ENCODE results near the gene MAN1A2. TPM values are rescaled to one million over a fixed set of nuclear protein-coding genes. Genes with fewer than 3 reads are reported as not detected.

Gene MAN1A2
- polyA plus RNA-seq, 1 experiment: 40.7 TPM

DNA sequence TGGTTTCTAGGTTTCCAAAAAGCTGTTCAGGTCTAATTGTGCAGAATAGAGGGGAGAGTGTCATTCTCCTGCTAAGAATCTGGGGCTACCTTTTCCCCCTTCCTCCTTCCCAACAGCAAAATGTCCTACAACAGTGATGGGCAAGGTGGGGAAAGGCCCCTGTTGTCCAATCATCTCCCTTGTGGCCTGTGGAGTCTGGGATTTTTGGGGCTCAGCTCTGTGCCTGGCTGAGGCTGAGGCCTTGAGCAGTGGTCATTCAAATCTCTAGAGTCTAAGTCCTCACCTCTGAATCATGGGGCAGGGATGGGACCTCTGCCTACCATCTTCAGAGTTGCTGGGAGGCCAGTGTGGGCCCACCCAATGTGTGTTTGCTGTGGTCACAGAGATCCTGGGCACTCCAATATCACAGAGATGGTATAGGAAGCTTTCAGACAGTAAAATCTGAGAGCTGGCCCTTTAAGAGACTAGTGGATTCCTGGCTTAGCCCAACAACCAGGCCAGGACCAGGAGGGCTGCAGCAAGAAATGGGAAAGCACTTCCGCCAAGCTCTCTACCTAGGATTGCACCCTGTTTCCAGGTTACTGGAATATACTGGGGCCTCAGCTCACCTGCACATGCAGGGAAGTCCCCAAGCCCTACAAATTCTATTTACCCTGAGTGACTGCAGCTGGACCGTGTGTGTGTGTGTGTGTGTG, 210.1 kb downstream of the MAN1A2 start:
- no peaks in the 10 kb centered on the region; the same call in 1 of the 2 replicates for H3K9me3 ChIP-seq (ENCODE audit: control insufficient read depth, insufficient read depth, low read length)
- H3K4me3 ChIP-seq (ENCODE audit: low read depth, low read length): no peak overlapping the region
- POLR2A ChIA-PET: no interaction called here
- no peak overlapping the region for H3K27ac ChIP-seq (ENCODE audit: low read depth, low read length)
- CTCF ChIA-PET: no interaction called here
- no peak for DNase-seq (ENCODE audit: low read depth, low spot score)
- H3K27me3 ChIP-seq (ENCODE audit: control insufficient read depth, insufficient read depth, low read length): peaks cover 5% of the 10 kb centered on the region
- TF ChIP-seq, protein P1, sequence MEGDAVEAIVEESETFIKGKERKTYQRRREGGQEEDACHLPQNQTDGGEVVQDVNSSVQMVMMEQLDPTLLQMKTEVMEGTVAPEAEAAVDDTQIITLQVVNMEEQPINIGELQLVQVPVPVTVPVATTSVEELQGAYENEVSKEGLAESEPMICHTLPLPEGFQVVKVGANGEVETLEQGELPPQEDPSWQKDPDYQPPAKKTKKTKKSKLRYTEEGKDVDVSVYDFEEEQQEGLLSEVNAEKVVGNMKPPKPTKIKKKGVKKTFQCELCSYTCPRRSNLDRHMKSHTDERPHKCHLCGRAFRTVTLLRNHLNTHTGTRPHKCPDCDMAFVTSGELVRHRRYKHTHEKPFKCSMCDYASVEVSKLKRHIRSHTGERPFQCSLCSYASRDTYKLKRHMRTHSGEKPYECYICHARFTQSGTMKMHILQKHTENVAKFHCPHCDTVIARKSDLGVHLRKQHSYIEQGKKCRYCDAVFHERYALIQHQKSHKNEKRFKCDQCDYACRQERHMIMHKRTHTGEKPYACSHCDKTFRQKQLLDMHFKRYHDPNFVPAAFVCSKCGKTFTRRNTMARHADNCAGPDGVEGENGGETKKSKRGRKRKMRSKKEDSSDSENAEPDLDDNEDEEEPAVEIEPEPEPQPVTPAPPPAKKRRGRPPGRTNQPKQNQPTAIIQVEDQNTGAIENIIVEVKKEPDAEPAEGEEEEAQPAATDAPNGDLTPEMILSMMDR (IDR thresholded peaks at IDR 0.05; ENCODE audit: low read depth, low read length): no peak

DNA sequence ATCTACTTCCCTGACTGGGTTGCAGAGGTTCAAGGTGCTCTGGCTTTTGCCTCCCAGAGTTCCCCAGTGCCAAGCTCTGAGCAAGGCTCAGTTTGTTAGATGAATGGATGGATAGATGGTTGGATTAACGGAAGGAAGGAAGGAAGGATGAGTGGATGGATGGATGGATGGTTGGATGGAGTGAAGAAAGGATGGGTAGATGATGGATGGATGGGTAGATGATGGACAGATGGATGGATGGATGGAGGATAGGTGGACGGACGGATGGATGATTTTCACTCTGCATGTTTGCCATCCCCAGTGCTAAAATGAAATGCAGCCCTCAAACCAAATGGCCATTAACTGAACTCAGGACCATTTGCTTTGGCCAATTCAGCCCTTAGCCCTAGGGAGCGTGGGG, 211.2 kb downstream of the MAN1A2 start:
- POLR2A ChIA-PET: no interaction called here
- H3K27me3 ChIP-seq (ENCODE audit: control insufficient read depth, insufficient read depth, low read length): peaks cover 5% of the 10 kb centered on the region
- no peak overlapping the region for H3K27ac ChIP-seq (ENCODE audit: low read depth, low read length)
- TF ChIP-seq, protein P1 (IDR thresholded peaks at IDR 0.05; ENCODE audit: low read depth, low read length): no peak
- no peak for DNase-seq (ENCODE audit: low read depth, low spot score)
- CTCF ChIA-PET: interaction anchor here (1.0 kb wide), 1 partner anchor 44 kb away, joined by 3 read pairs; no protein-coding TSS in a partner anchor
- H3K4me3 ChIP-seq (ENCODE audit: low read depth, low read length): no peak overlapping the region
- H3K9me3 ChIP-seq (ENCODE audit: control insufficient read depth, insufficient read depth, low read length): no peaks in the 10 kb centered on the region; the same call in 1 of the 2 replicates

Other genes with a start within 250 kb of the MAN1A2 start
- 3.5 and 4.8 TPM in 2 replicates for gene TRIM45, start 245.7 kb upstream of the MAN1A2 start, polyA plus RNA-seq (2011; rRNA removed)
- gene VTCN1, start 156.5 kb upstream of the MAN1A2 start, polyA plus RNA-seq (2011; rRNA removed): not detected in 2 replicates
- gene TENT5C, start 238.6 kb downstream of the MAN1A2 start, polyA plus RNA-seq (2011; rRNA removed): 29.2 and 30.6 TPM in 2 replicates

Data from AG04450 (cell line).